OCI-LY7 (cell line): ENCODE measurements around the gene TOLLIP.

Source experiments
- EZH2phosphoT487 ChIP-seq: fragments of 200-600 bp; sonication (generic); IDR thresholded peaks from 2 replicates; pipeline ENCODE4 v1.6.1; 2018; ENCODE audit warnings: low read depth, borderline replicate concordance, mild to moderate bottlenecking, mixed run types, antibody characterized with exemption, low read length, moderate library complexity, mixed read lengths
- TF ChIP-seq, protein P1 (sequence below): fragments of 200-600 bp; sonication (generic); conservative IDR thresholded peaks from 2 replicates; pipeline ENCODE4 v1.5.1; 2014; ENCODE audit warnings: mild to moderate bottlenecking, antibody characterized with exemption, low read length, moderate library complexity, mixed read lengths

DNA sequence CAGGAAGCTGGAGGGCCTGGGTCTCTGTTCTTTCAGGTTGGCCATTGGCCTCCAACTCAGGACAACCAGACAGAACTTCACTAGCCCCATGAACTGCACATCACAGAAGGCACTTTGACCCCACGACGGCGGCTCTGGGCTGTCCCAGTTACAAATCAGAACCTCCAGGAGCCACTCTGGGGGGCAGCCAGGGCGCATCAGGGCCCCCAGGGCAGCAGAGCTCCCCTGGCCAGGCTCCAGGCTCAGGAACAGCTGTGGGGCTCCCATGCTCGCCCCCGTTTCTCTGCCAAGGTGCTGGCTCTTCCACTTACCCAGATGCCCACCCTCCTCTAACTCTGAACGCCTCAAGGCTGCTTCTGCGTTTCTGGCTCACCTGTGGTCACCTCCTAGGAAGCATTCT, 25.5 kb downstream of the TOLLIP start:
- TF ChIP-seq, protein P1, sequence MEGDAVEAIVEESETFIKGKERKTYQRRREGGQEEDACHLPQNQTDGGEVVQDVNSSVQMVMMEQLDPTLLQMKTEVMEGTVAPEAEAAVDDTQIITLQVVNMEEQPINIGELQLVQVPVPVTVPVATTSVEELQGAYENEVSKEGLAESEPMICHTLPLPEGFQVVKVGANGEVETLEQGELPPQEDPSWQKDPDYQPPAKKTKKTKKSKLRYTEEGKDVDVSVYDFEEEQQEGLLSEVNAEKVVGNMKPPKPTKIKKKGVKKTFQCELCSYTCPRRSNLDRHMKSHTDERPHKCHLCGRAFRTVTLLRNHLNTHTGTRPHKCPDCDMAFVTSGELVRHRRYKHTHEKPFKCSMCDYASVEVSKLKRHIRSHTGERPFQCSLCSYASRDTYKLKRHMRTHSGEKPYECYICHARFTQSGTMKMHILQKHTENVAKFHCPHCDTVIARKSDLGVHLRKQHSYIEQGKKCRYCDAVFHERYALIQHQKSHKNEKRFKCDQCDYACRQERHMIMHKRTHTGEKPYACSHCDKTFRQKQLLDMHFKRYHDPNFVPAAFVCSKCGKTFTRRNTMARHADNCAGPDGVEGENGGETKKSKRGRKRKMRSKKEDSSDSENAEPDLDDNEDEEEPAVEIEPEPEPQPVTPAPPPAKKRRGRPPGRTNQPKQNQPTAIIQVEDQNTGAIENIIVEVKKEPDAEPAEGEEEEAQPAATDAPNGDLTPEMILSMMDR, result no peak
- no peak for TF ChIP-seq EZH2phosphoT487
